CD14-positive monocyte (primary cell): ENCODE measurements around the gene CES4A. TPM values are rescaled to one million over a fixed set of nuclear protein-coding genes. Genes with fewer than 3 reads are reported as not detected.

Source experiments
- DNase-seq, 3 donors: peaks; one replicate each; pipeline ENCODE4 v3.0.0-alpha.2; 2011 to 2022
- H2AFZ ChIP-seq: 2 replicates; pipeline ENCODE4 v1.6.0; 2012; ENCODE audit warnings: mild to moderate bottlenecking, low read depth, low read length, inconsistent platforms; ENCODE audit not compliant: insufficient read depth, poor library complexity, severe bottlenecking
- H3K27ac ChIP-seq, 2 donors: 1 replicate in 1 of 2; 2 replicates in 1 of 2; pipeline ENCODE4 v1.5.1; 2012 to 2013; ENCODE audit warnings: low read length in 2 of 2, control low read depth in 1 of 2, inconsistent platforms in 1 of 2, low read depth in 1 of 2, mild to moderate bottlenecking in 1 of 2
- H3K27me3 ChIP-seq, 2 donors: one replicate each; pipeline versions ENCODE4 v1.6.0 to v1.6.1; 2011 to 2013; ENCODE audit warnings: low read length in 2 of 2; ENCODE audit not compliant: control insufficient read depth in 2 of 2, insufficient read depth in 2 of 2
- H3K36me3 ChIP-seq, 2 donors: replicated peaks in 1 of 2; 1 replicate in 1 of 2; 2 replicates in 1 of 2; pipeline versions ENCODE4 v1.5.1 to v1.6.1; 2012 to 2013; ENCODE audit warnings: low read length in 2 of 2, control low read depth in 1 of 2, inconsistent platforms in 1 of 2, mild to moderate bottlenecking in 1 of 2; ENCODE audit not compliant: insufficient read depth in 2 of 2, control insufficient read depth in 1 of 2
- H3K4me1 ChIP-seq, 2 donors: 1 replicate in 1 of 2; 2 replicates in 1 of 2; pipeline versions ENCODE4 v1.5.1 to v1.6.1; 2012 to 2013; ENCODE audit warnings: low read length in 2 of 2, control low read depth in 1 of 2, inconsistent platforms in 1 of 2, mild to moderate bottlenecking in 1 of 2, moderate library complexity in 1 of 2; ENCODE audit not compliant: insufficient read depth in 2 of 2, control insufficient read depth in 1 of 2
- H3K4me2 ChIP-seq: replicated peaks from 2 replicates; pipeline ENCODE3; 2012; ENCODE audit warnings: low read length, moderate library complexity, mild to moderate bottlenecking; ENCODE audit not compliant: poor library complexity, severe bottlenecking; ENCODE audit errors: extremely low read depth
- H3K4me3 ChIP-seq, 3 experiments: fragments of 200-600 bp in 1 of 3; sonication (generic) in 1 of 3; replicated peaks in 1 of 3; 1 replicate in 2 of 3; 2 replicates in 1 of 3; pipeline ENCODE4 v1.5.1; 2011 to 2013; ENCODE audit warnings: low read length in 3 of 3, mild to moderate bottlenecking in 3 of 3, control low read depth in 2 of 3, low read depth in 2 of 3, inconsistent platforms in 1 of 3, moderate library complexity in 1 of 3
- H3K79me2 ChIP-seq: 2 replicates; pipeline ENCODE4 v1.6.0; 2012; ENCODE audit warnings: mild to moderate bottlenecking, control low read depth, inconsistent platforms, low read length, moderate library complexity; ENCODE audit not compliant: insufficient read depth
- H3K9ac ChIP-seq: 2 replicates; pipeline ENCODE4 v1.6.0; 2017; ENCODE audit warnings: low read length, mild to moderate bottlenecking; ENCODE audit not compliant: insufficient read depth, poor library complexity, severe bottlenecking
- H3K9me3 ChIP-seq, 2 donors: replicated peaks in 1 of 2; 1 replicate in 1 of 2; 2 replicates in 1 of 2; pipeline versions ENCODE4 v1.5.1 to v1.6.1; 2012 to 2013; ENCODE audit warnings: low read length in 2 of 2, control low read depth in 1 of 2; ENCODE audit not compliant: control insufficient read depth in 1 of 2, insufficient read depth in 1 of 2
- H4K20me1 ChIP-seq: 2 replicates; pipeline ENCODE4 v1.6.0; 2012; ENCODE audit warnings: mild to moderate bottlenecking, low read length, control low read depth, moderate library complexity; ENCODE audit not compliant: insufficient read depth
- H3K27ac Mint-ChIP-seq, 7 donors: one replicate each; pipeline ENCODE4 v1.8.0; 2020; ENCODE audit warnings: mild to moderate bottlenecking in 7 of 7, mixed read lengths in 7 of 7, moderate library complexity in 6 of 7, inconsistent platforms in 2 of 7
- H3K27me3 Mint-ChIP-seq, 3 donors: one replicate each; pipeline ENCODE4 v1.8.0; 2021 to 2022; ENCODE audit warnings: low read depth in 3 of 3, mild to moderate bottlenecking in 3 of 3, mixed read lengths in 3 of 3, moderate library complexity in 3 of 3, inconsistent platforms in 1 of 3
- H3K36me3 Mint-ChIP-seq, 2 donors: one replicate each; pipeline ENCODE4 v1.8.0; 2020; ENCODE audit warnings: mixed read lengths in 2 of 2, inconsistent platforms in 1 of 2, mild to moderate bottlenecking in 1 of 2
- H3K4me1 Mint-ChIP-seq: one replicate; pipeline ENCODE4 v1.8.0; 2020; ENCODE audit warnings: mild to moderate bottlenecking, mixed read lengths
- H3K4me3 Mint-ChIP-seq, 2 donors: one replicate each; pipeline ENCODE4 v1.8.0; 2020; ENCODE audit warnings: mild to moderate bottlenecking in 2 of 2, mixed read lengths in 2 of 2, moderate library complexity in 1 of 2
- H3K9me3 Mint-ChIP-seq, 7 donors: one replicate each; pipeline ENCODE4 v1.8.0; 2020 to 2022; ENCODE audit warnings: mixed read lengths in 7 of 7, mild to moderate bottlenecking in 6 of 7, moderate library complexity in 6 of 7, inconsistent platforms in 2 of 7
- WGBS: methylation state at CpG from one replicate; pipeline ENCODE4 v1.1.5; 2013; ENCODE audit warnings: missing lambda C conversion rate; ENCODE audit not compliant: insufficient coverage; 5-methylcytosine and 5-hydroxymethylcytosine counted together
- intact Hi-C, 2 donors: fragments of 100-400 bp; cut with micrococcal nuclease; formaldehyde crosslinking; loops; one replicate each; pipeline versions ENCODE4 v1.15.0 to v1.15.1; 2023
- polyA plus RNA-seq, 3 donors: library from polyadenylated mRNA; depleted of rRNA in 1 of 3; unstranded in 2 of 3; stranded (reverse) in 1 of 3; fragments of 300-500 nt in 2 of 3; fragments of >200 nt in 1 of 3; fragmentation: Illumina TruSeq in 2 of 3; gene quantifications; 1 replicate in 2 of 3; 2 replicates in 1 of 3; pipeline ENCODE4 v1.2.3, GENCODE V29; 2012 to 2021
- TF ChIP-seq, protein P1 (sequence below): fragments of 200-600 bp; IDR thresholded peaks from one replicate; pipeline ENCODE4 v1.8.0; 2022; ENCODE audit warnings: antibody characterized with exemption, mild to moderate bottlenecking

Gene CES4A
- polyA plus RNA-seq, 3 donors = 3.3 to 47.6 (median 4.1) TPM

DNA sequence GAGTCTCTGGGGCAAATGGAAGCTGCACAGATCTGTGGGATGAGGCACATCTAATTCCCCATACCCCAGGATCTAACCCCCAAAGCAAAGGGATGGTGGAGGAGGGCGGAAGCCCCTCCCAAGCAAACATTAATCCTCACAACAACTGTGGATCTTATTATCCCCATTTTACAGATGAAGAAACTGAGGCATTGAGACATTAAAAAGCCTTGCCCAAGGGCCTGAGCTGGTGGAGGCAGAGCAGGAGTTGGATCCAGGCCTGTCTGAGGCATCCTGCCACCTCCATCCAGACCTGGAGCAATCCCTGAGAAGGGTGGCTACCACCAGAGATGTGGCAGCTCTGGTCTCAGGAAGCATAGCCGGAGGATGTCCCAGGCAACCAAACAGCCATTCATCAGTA, 22.9 kb downstream of the CES4A start:
- no peaks in the 10 kb centered on the region for H3K79me2 ChIP-seq
- WGBS = 100% methylated on average over 1 of the region's 2 CpGs
- Mint-ChIP-seq H3K9me3 (peaks cover 0 to 7% (median 2%) of the 10 kb centered on the region in 7 donors), H3K4me3 (no peak overlapping the region), H3K4me1 (peaks cover 10% of the 10 kb centered on the region), H3K27me3 (peaks cover 40 to 49% (median 48%) of the 10 kb centered on the region in 3 donors), H3K36me3 (peaks cover 0 to 3% of the 10 kb centered on the region in 2 donors), H3K27ac (no peak overlapping the region)
- H3K9ac ChIP-seq = no peak overlapping the region
- H2AFZ ChIP-seq = no peak overlapping the region
- H3K27me3 ChIP-seq = peaks cover 14 to 48% of the 10 kb centered on the region in 2 donors
- no peak overlapping the region for H3K27ac ChIP-seq
- no peak for DNase-seq
- peaks cover 8 to 14% of the 10 kb centered on the region in 2 donors for H3K4me1 ChIP-seq
- H3K36me3 ChIP-seq = no peaks in the 10 kb centered on the region
- peaks cover 0 to 7% of the 10 kb centered on the region in 2 donors for H3K9me3 ChIP-seq
- no peak overlapping the region for H3K4me2 ChIP-seq
- H4K20me1 ChIP-seq = no peaks in the 10 kb centered on the region
- no peak overlapping the region for H3K4me3 ChIP-seq
- intact Hi-C loops = no loop called here
- TF ChIP-seq, protein P1, sequence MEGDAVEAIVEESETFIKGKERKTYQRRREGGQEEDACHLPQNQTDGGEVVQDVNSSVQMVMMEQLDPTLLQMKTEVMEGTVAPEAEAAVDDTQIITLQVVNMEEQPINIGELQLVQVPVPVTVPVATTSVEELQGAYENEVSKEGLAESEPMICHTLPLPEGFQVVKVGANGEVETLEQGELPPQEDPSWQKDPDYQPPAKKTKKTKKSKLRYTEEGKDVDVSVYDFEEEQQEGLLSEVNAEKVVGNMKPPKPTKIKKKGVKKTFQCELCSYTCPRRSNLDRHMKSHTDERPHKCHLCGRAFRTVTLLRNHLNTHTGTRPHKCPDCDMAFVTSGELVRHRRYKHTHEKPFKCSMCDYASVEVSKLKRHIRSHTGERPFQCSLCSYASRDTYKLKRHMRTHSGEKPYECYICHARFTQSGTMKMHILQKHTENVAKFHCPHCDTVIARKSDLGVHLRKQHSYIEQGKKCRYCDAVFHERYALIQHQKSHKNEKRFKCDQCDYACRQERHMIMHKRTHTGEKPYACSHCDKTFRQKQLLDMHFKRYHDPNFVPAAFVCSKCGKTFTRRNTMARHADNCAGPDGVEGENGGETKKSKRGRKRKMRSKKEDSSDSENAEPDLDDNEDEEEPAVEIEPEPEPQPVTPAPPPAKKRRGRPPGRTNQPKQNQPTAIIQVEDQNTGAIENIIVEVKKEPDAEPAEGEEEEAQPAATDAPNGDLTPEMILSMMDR = no peak

DNA sequence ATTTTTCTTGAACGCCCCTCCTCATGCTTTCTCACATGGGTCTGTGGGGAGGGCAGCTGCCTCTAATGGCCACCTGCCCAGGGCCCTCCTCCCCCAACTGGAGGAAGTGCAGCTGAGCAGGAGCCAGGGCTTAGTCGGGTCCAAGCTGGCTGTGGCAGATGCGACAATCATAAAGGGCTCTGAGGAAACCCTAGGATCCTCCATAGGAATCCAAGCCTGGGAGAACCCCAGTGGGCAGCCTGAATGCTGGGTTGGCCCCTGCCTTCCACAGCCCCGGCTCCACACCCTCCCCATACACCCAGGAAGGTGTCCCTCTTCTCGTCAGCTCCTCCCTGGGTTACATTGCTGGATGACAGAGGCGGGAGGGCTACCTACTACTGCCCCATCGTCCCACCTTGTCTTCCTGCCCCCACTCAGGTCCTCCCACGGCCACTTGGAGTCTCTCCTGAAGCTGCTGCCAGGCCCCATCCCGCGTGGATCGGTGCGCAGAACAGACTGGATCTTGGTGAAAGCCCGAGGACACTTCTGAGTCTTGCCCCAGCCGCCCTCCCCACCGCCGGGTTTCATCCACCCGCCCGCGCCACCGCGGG, 24.9 kb downstream of the CES4A start:
- DNase-seq = no peak
- intact Hi-C loops = no loop called here

More for the DNA sequence above, 24.9 kb downstream of the CES4A start:
- Histone ChIP-seq H3K27me3 (peaks cover 14 to 48% of the 10 kb centered on the region in 2 donors), H4K20me1 (no peaks in the 10 kb centered on the region), H3K36me3 (no peaks in the 10 kb centered on the region), H3K4me1 (peaks cover 8 to 14% of the 10 kb centered on the region in 2 donors), H3K79me2 (no peaks in the 10 kb centered on the region), H3K27ac (no peak overlapping the region), H3K9ac (peak overlapping the region; percentile 64), H3K9me3 (peaks cover 0 to 7% of the 10 kb centered on the region in 2 donors), H3K4me2 (peak overlapping the region; percentile 73), H3K4me3 (peak overlapping the region in 1 of 3 experiments; percentile 72), H2AFZ (peak overlapping the region; percentile 80)
- Mint-ChIP-seq H3K27ac (no peak overlapping the region), H3K4me1 (peaks cover 10% of the 10 kb centered on the region), H3K9me3 (peaks cover 0 to 7% (median 2%) of the 10 kb centered on the region in 7 donors), H3K27me3 (peaks cover 45 to 52% (median 49%) of the 10 kb centered on the region in 3 donors), H3K4me3 (peak overlapping the region; percentile 39 to 78), H3K36me3 (peaks cover 0 to 3% of the 10 kb centered on the region in 2 donors)
- TF ChIP-seq, protein P1 = no peak
- WGBS = 13% methylated on average over 20 of the region's 21 CpGs
